HG03520 (cell line): ENCODE measurements around the gene SNX8.
"Not testable (repeated sequence)": the region's sequence is repeated elsewhere in the genome, so short reads cannot be mapped to it uniquely, and the experiment has no call there.

Source experiments
- ATAC-seq: cut with Tn5 transposase; IDR thresholded peaks from one replicate; pipeline ENCODE4 v1.9.1; 2021; ENCODE audit warnings: mild to moderate bottlenecking, moderate library complexity; ENCODE audit not compliant: unreplicated experiment

SNX8 gene

GRCh38 chr7:2314209-2314955, at the start of gene SNX8:
Gene SNX8, minus strand, starts transcription at chr7:2314441. Its CDS starts 20 bp downstream, at chr7:2314421.
- peak; percentile 68 for ATAC-seq

- ATAC-seq = no peak
Observed at GRCh38 chr7:2362385-2363088, 48.3 kb upstream of the SNX8 start.

- ATAC-seq = no peak
Observed at GRCh38 chr7:2360796-2361195, 46.6 kb upstream of the SNX8 start.

- ATAC-seq = no peak
Observed at GRCh38 chr7:2359610-2360009, 45.4 kb upstream of the SNX8 start.

- no peak for ATAC-seq
Observed at GRCh38 chr7:2358968-2359527, 44.8 kb upstream of the SNX8 start.

GRCh38 chr7:2357571-2357970, 43.3 kb upstream of the SNX8 start:
- ATAC-seq = no peak

GRCh38 chr7:2357165-2357564, 42.9 kb upstream of the SNX8 start:
- no peak for ATAC-seq

GRCh38 chr7:2355705-2356008, 41.4 kb upstream of the SNX8 start:
- ATAC-seq = no peak

- peak; percentile 23 for ATAC-seq
Observed at GRCh38 chr7:2354939-2355704, 40.9 kb upstream of the SNX8 start.

GRCh38 chr7:2354186-2354938, 40.1 kb upstream of the SNX8 start, which contains the start of gene EIF3B:
Gene EIF3B, plus strand, starts transcription at chr7:2354827. Its CDS starts 95 bp downstream, at chr7:2354922.
- peak; percentile 80 for ATAC-seq

- ATAC-seq = peak; percentile 40
Observed at GRCh38 chr7:2353936-2354185, 39.6 kb upstream of the SNX8 start.

GRCh38 chr7:2353113-2353935, 39.1 kb upstream of the SNX8 start:
- no peak for ATAC-seq

- no peak for ATAC-seq
Observed at GRCh38 chr7:2350861-2351260, 36.6 kb upstream of the SNX8 start.

- ATAC-seq = no peak
Observed at GRCh38 chr7:2350055-2350454, 35.8 kb upstream of the SNX8 start.

- ATAC-seq = not testable (repeated sequence)
Observed at GRCh38 chr7:2347351-2348063, 33.3 kb upstream of the SNX8 start.

GRCh38 chr7:2336626-2337299, 22.5 kb upstream of the SNX8 start:
- ATAC-seq = no peak

GRCh38 chr7:2332606-2333231, 18.5 kb upstream of the SNX8 start:
- ATAC-seq = not testable (repeated sequence)

GRCh38 chr7:2331707-2332106, 17.5 kb upstream of the SNX8 start:
- ATAC-seq = no peak
